Pancreas (tissue), 10 donors: ENCODE data around the gene MEF2C. TPM values are rescaled to one million over a fixed set of nuclear protein-coding genes. Genes with fewer than 3 reads are reported as not detected.

Source experiments
- ATAC-seq, 4 donors: fragments of 200-7000 bp; cut with Tn5 transposase; one replicate each; pipeline versions ENCODE4 v1.8.0 to v1.9.1; 2020; ENCODE audit warnings: mild to moderate bottlenecking in 4 of 4, moderate library complexity in 4 of 4
- DNase-seq, 6 donors: peaks; one replicate each; pipeline ENCODE4 v3.0.0-alpha.2; 2020
- FAIRE-seq: peaks from 2 replicates; lab custom pipeline; 2012; peaks lifted over from hg19 to GRCh38; lab: Jason Lieb, UNC
- H3K27ac ChIP-seq, 4 donors: fragments of 200-600 bp; sonication (generic); 1 replicate in 3 of 4; 2 replicates in 1 of 4; pipeline versions ENCODE4 v1.5.0 to v1.8.0; 2020
- H3K27me3 ChIP-seq, 4 donors: fragments of 200-600 bp; one replicate each; pipeline ENCODE4 v1.8.0; 2021
- H3K36me3 ChIP-seq, 3 donors: fragments of 200-600 bp; sonication (generic) in 1 of 3; one replicate each; pipeline versions ENCODE4 v1.5.0 to v1.8.0; 2020 to 2021
- H3K4me1 ChIP-seq, 3 donors: fragments of 200-600 bp; one replicate each; pipeline ENCODE4 v1.8.0; 2021
- H3K4me3 ChIP-seq, 4 donors: fragments of 200-600 bp; sonication (generic) in 2 of 4; one replicate each; pipeline versions ENCODE4 v1.5.0 to v1.8.0; 2020 to 2021
- H3K9me3 ChIP-seq, 4 donors: fragments of 200-600 bp; one replicate each; pipeline ENCODE4 v1.8.0; 2021
- CTCF ChIP-seq, 4 donors: fragments of 200-600 bp; sonication (generic) in 3 of 4; IDR thresholded peaks; one replicate each; pipeline versions ENCODE4 v1.5.0 to v1.8.0; 2021; ENCODE audit warnings: antibody characterized with exemption in 4 of 4
- WGBS, 2 donors: extraction: QIAGEN DNeasy Blood & Tissue Kit; methylation state at CpG; one replicate each; pipeline ENCODE4 v1.1.7; 2013; 5-methylcytosine and 5-hydroxymethylcytosine counted together
- intact Hi-C, 3 donors: fragments of 100-400 bp; cut with DNase I; formaldehyde crosslinking; loops; one replicate each; pipeline versions ENCODE4 v1.11.1 to v1.14.2; 2022
- polyA plus RNA-seq, 2 donors: library from polyadenylated mRNA; stranded (reverse); fragments of 200-250 nt; gene quantifications; one replicate each; pipeline ENCODE4 v1.2.3, GENCODE V29; 2013
- total RNA-seq, 6 donors: library from RNA; stranded (reverse); fragmentation: NEBNext Ultra II Directional in 4 of 6; extraction: Animal tissue kit (Norgen Biotek cat#: 25700) in 4 of 6; gene quantifications; one replicate each; pipeline versions ENCODE4 v1.2.1 to v1.2.4, GENCODE V29; 2021 to 2023
- donor health status: healthy with polysubstance abuse.
- donor health status: DM: no; HTN: no; CAD: no; lungs with moderate emphysema.
- donor health status: DM: no; HTN: no; CAD: no.
- donor health status: control.
- donor health status: control.
- donor health status: Bipolar disorder and iron deficiency.
- donor health status: DM: yes; HTN: yes; CAD: no.
- donor health status: DM: no; HTN: no; CAD: no.
- donor health status: DM: no; HTN: no; CAD: no.
- donor health status: DM: yes; HTN: yes; CAD: no.

MEF2C gene
- total and polyA plus RNA-seq, 8 donors, result 1.5 to 19.9 (median 4.8) TPM

GRCh38 chr5:88674356-88675167 is 208.4 kb downstream of the MEF2C start:
- Histone ChIP-seq H3K27ac (no peak overlapping the region), H3K4me1 (peaks cover 0 to 14% (median 0%) of the 10 kb centered on the region in 3 donors), H3K36me3 (no peaks in the 10 kb centered on the region), H3K4me3 (peak overlapping the region in 3 of 4 donors; percentile 3 to 46 (median 31)), H3K27me3 (peaks cover 12 to 95% (median 34%) of the 10 kb centered on the region in 4 donors), H3K9me3 (no peaks in the 10 kb centered on the region)
- WGBS, 2 donors, result 3% methylated on average over 58 to 78 of the region's 78 CpGs
- DNase-seq (no peak), FAIRE-seq (no peak), ATAC-seq (peak; percentile 56 to 68 (median 60))
- TF ChIP-seq CTCF (IDR thresholded peaks at IDR 0.05), result no peak
- intact Hi-C loops, result loop anchor here in 1 of 3 donors (5.0 kb wide), 2 partner anchors 527 to 892 kb away; no protein-coding TSS in a partner anchor

- ATAC-seq, result no peak
- intact Hi-C loops, result no loop called here
- 5 to 6% methylated on average over 15 of the region's 15 CpGs for WGBS, 2 donors
- Histone ChIP-seq H3K9me3 (no peaks in the 10 kb centered on the region), H3K36me3 (no peaks in the 10 kb centered on the region), H3K27me3 (peaks cover 12 to 95% (median 35%) of the 10 kb centered on the region in 4 donors), H3K4me3 (no peak overlapping the region), H3K4me1 (peaks cover 0 to 14% (median 0%) of the 10 kb centered on the region in 3 donors), H3K27ac (no peak overlapping the region)
- no peak for FAIRE-seq
- no peak for TF ChIP-seq CTCF (IDR thresholded peaks at IDR 0.05)
- no peak for DNase-seq
Observed at GRCh38 chr5:88673253-88674105, 209.5 kb downstream of the MEF2C start.

- no peak for ATAC-seq
- Histone ChIP-seq H3K27ac (no peak overlapping the region), H3K27me3 (peaks cover 12 to 95% (median 38%) of the 10 kb centered on the region in 4 donors), H3K36me3 (no peaks in the 10 kb centered on the region), H3K9me3 (no peaks in the 10 kb centered on the region), H3K4me3 (no peak overlapping the region), H3K4me1 (peaks cover 0 to 14% (median 0%) of the 10 kb centered on the region in 3 donors)
- FAIRE-seq, result no peak
- intact Hi-C loops, result no loop called here
- TF ChIP-seq CTCF (IDR thresholded peaks at IDR 0.05), result no peak
- no peak for DNase-seq
- 7 to 8% methylated on average over 39 of the region's 39 CpGs for WGBS, 2 donors
Observed at GRCh38 chr5:88672644-88673252, 210.2 kb downstream of the MEF2C start.

- WGBS, 2 donors, result 6% methylated on average over 25 of the region's 25 CpGs
- no peak for TF ChIP-seq CTCF (IDR thresholded peaks at IDR 0.05)
- no peak for DNase-seq
- H3K27me3 ChIP-seq, result peaks cover 10 to 94% (median 31%) of the 10 kb centered on the region in 4 donors
- H3K9me3 ChIP-seq, result no peaks in the 10 kb centered on the region
- no peak for FAIRE-seq
- H3K4me3 ChIP-seq, result no peak overlapping the region
- H3K4me1 ChIP-seq, result peaks cover 0 to 14% (median 0%) of the 10 kb centered on the region in 3 donors
- no peak overlapping the region for H3K27ac ChIP-seq
- no peak for ATAC-seq
- intact Hi-C loops, result no loop called here
- H3K36me3 ChIP-seq, result no peaks in the 10 kb centered on the region
Observed at GRCh38 chr5:88671505-88672499, 211.2 kb downstream of the MEF2C start.
